ENCODE results near the gene NTN1. TPM values are rescaled to one million over a fixed set of nuclear protein-coding genes. Genes with fewer than 3 reads are reported as not detected.

The NTN1 gene
- total RNA-seq, 1 donor from 2014 or later = under 0.01 TPM

- FAIRE-seq (no peak), DNase-seq (ENCODE audit: low read depth) (no peak)
- no peaks in the 10 kb centered on the region for H3K27me3 ChIP-seq (ENCODE audit: control insufficient read depth, insufficient read depth, low read length)
- no peak for TF ChIP-seq CTCF (IDR thresholded peaks at IDR 0.05; ENCODE audit: insufficient read depth, low read length, severe bottlenecking)
- no peaks in the 10 kb centered on the region for H3K36me3 ChIP-seq (ENCODE audit: control insufficient read depth, insufficient read depth, low read length)
- no peak overlapping the region for H3K4me3 ChIP-seq (ENCODE audit: low read depth, low read length)
Measured at GRCh38 chr17:9195411-9195810, 174.1 kb downstream of the NTN1 start.

GRCh38 chr17:9195961-9196670 lies 174.8 kb downstream of the NTN1 start:
- Histone ChIP-seq H3K4me3 (ENCODE audit: low read depth, low read length) (no peak overlapping the region), H3K27me3 (ENCODE audit: control insufficient read depth, insufficient read depth, low read length) (no peaks in the 10 kb centered on the region), H3K36me3 (ENCODE audit: control insufficient read depth, insufficient read depth, low read length) (no peaks in the 10 kb centered on the region)
- TF ChIP-seq CTCF (IDR thresholded peaks at IDR 0.05; ENCODE audit: insufficient read depth, low read length, severe bottlenecking) = no peak
- FAIRE-seq (no peak), DNase-seq (ENCODE audit: low read depth) (no peak)

- no peak for FAIRE-seq
- no peak for DNase-seq (ENCODE audit: low read depth)
- H3K27me3 ChIP-seq (ENCODE audit: control insufficient read depth, insufficient read depth, low read length) = no peaks in the 10 kb centered on the region
- no peak overlapping the region for H3K4me3 ChIP-seq (ENCODE audit: low read depth, low read length)
- TF ChIP-seq CTCF (IDR thresholded peaks at IDR 0.05; ENCODE audit: insufficient read depth, low read length, severe bottlenecking) = no peak
- H3K36me3 ChIP-seq (ENCODE audit: control insufficient read depth, insufficient read depth, low read length) = no peaks in the 10 kb centered on the region
Measured at GRCh38 chr17:9199571-9200551, 178.6 kb downstream of the NTN1 start.

GRCh38 chr17:9200699-9201359 lies 179.5 kb downstream of the NTN1 start:
- no peak for TF ChIP-seq CTCF (IDR thresholded peaks at IDR 0.05; ENCODE audit: insufficient read depth, low read length, severe bottlenecking)
- Histone ChIP-seq H3K36me3 (ENCODE audit: control insufficient read depth, insufficient read depth, low read length) (no peaks in the 10 kb centered on the region), H3K27me3 (ENCODE audit: control insufficient read depth, insufficient read depth, low read length) (peaks cover 3% of the 10 kb centered on the region), H3K4me3 (ENCODE audit: low read depth, low read length) (no peak overlapping the region)
- no peak for DNase-seq (ENCODE audit: low read depth)
- FAIRE-seq = no peak

GRCh38 chr17:9202532-9202931 lies 181.2 kb downstream of the NTN1 start:
- TF ChIP-seq CTCF (IDR thresholded peaks at IDR 0.05; ENCODE audit: insufficient read depth, low read length, severe bottlenecking) = no peak
- FAIRE-seq (no peak), DNase-seq (ENCODE audit: low read depth) (no peak)
- H3K4me3 ChIP-seq (ENCODE audit: low read depth, low read length) = no peak overlapping the region
- H3K36me3 ChIP-seq (ENCODE audit: control insufficient read depth, insufficient read depth, low read length) = no peaks in the 10 kb centered on the region
- H3K27me3 ChIP-seq (ENCODE audit: control insufficient read depth, insufficient read depth, low read length) = peaks cover 4% of the 10 kb centered on the region

All from bronchial epithelial cell (primary cell).